Measurements from ENCODE around the gene LPP. TPM values are rescaled to one million over a fixed set of nuclear protein-coding genes. Genes with fewer than 3 reads are reported as not detected.

Gene LPP
- polyA plus RNA-seq, 1 experiment, result 60.0 TPM

DNA sequence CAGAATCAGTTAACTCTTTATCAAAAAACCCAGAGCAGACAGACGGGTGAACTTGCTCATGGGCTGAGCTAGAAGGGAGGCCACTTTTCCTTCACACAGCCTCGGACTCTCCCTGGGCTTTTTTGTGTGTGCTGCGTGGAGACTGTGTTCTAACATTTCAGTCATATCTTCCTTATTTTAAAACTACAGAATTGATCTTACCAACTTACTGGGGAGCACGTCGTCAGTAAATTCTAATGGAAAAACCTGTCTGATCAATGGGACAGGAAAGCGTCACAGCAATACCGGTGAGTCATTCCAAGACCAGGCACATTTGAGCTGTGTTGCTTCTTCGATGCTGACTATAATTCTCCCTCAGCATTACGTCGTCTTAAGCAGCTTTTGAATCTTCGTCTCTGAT, 145.1 kb downstream of the LPP start:
- no peak overlapping the region for H3K4me3 ChIP-seq (ENCODE audit: low read depth, low read length)
- POLR2A ChIA-PET, result no interaction called here
- H3K27me3 ChIP-seq (ENCODE audit: control insufficient read depth, insufficient read depth, low read length), result no peaks in the 10 kb centered on the region
- no peaks in the 10 kb centered on the region for H3K36me3 ChIP-seq (ENCODE audit: control insufficient read depth, insufficient read depth, low read length)
- CTCF ChIA-PET, result interaction anchor here (1.6 kb wide), 1 partner anchor 559 kb away, joined by 3 read pairs; no protein-coding TSS in a partner anchor
- no peak for DNase-seq (ENCODE audit: low read depth)
- TF ChIP-seq, protein P1, sequence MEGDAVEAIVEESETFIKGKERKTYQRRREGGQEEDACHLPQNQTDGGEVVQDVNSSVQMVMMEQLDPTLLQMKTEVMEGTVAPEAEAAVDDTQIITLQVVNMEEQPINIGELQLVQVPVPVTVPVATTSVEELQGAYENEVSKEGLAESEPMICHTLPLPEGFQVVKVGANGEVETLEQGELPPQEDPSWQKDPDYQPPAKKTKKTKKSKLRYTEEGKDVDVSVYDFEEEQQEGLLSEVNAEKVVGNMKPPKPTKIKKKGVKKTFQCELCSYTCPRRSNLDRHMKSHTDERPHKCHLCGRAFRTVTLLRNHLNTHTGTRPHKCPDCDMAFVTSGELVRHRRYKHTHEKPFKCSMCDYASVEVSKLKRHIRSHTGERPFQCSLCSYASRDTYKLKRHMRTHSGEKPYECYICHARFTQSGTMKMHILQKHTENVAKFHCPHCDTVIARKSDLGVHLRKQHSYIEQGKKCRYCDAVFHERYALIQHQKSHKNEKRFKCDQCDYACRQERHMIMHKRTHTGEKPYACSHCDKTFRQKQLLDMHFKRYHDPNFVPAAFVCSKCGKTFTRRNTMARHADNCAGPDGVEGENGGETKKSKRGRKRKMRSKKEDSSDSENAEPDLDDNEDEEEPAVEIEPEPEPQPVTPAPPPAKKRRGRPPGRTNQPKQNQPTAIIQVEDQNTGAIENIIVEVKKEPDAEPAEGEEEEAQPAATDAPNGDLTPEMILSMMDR (IDR thresholded peaks at IDR 0.05; ENCODE audit: insufficient read depth, low read depth, low read length), result no peak

DNA sequence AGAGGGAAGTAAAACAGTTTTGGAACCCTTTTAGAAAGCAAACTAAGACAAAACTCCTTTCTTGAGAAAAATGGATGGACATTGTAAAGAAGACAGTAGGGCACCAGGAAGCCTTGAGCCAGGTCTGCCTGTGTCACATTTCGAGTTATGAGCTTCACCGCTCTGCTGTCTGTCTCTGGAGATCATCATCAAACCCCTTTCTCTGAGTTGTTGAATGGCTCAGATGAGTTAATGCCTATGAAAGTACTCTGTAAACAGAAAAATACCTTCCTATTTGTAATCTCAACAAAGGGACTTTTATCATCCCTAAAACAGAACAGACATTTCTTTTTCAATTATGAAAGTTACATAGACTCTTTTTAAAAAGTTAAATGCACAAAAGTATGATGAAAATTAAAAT, 145.8 kb downstream of the LPP start:
- TF ChIP-seq, protein P1 (IDR thresholded peaks at IDR 0.05; ENCODE audit: insufficient read depth, low read depth, low read length), result no peak
- ChIA-PET CTCF (interaction anchor here (1.6 kb wide), 1 partner anchor 560 kb away, joined by 3 read pairs; no protein-coding TSS in a partner anchor), POLR2A (no interaction called here)
- no peak overlapping the region for H3K4me3 ChIP-seq (ENCODE audit: low read depth, low read length)
- H3K27me3 ChIP-seq (ENCODE audit: control insufficient read depth, insufficient read depth, low read length), result no peaks in the 10 kb centered on the region
- H3K36me3 ChIP-seq (ENCODE audit: control insufficient read depth, insufficient read depth, low read length), result no peaks in the 10 kb centered on the region
- DNase-seq (ENCODE audit: low read depth), result no peak

DNA sequence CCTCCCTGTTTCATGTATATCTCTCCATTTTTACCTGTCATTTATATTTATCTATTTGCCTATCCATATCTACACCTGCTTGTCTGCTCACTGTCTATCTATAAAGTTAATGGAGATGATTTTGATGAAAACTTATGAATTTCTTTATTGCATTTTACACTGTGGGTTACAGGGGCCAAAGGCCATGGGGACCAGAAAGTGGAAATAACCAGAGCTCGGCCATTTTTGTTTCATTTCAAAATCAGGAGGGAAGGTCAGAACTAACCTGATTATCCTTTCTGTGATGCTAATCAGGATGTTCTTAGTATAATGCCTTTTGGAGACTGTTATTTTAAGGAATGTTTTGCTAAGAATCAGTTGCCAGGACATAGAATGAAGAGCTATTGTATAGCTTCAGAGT, 147.2 kb downstream of the LPP start:
- DNase-seq (ENCODE audit: low read depth), result no peak
- CTCF ChIA-PET, result interaction anchor here (0.6 to 1.9 kb wide), 2 partner anchors 654 to 850 kb away, joined by 3 to 5 read pairs; no protein-coding TSS in a partner anchor
- no peaks in the 10 kb centered on the region for H3K36me3 ChIP-seq (ENCODE audit: control insufficient read depth, insufficient read depth, low read length)
- no peak overlapping the region for H3K4me3 ChIP-seq (ENCODE audit: low read depth, low read length)
- H3K27me3 ChIP-seq (ENCODE audit: control insufficient read depth, insufficient read depth, low read length), result no peaks in the 10 kb centered on the region
- POLR2A ChIA-PET, result no interaction called here
- TF ChIP-seq, protein P1 (IDR thresholded peaks at IDR 0.05; ENCODE audit: insufficient read depth, low read depth, low read length), result no peak

DNA sequence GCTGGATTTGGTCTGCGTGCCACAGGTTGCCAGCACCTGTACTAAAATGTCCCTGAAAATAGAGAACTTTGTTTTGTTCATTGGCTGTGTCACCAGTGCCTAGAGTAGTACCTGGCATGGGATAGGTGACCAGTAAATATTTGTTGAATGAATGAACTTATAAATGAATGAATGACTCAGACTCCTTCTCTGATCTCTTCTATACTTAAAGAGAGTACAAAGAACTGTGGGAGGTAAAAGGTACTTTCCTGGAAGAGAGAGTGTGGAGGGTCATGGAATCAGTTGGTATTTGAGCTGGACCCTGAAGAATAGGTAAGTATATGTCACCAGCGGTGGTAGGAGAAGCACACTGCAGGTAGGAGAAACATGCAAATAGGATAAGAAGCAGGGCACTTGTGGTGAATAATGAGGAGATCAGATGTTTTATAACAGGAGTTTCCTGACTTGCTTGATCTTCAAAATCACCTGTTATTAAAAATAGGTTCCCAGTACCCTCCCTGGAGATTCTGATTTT, 149.4 kb downstream of the LPP start:
- TF ChIP-seq, protein P1 (IDR thresholded peaks at IDR 0.05; ENCODE audit: insufficient read depth, low read depth, low read length), result no peak
- POLR2A ChIA-PET, result no interaction called here
- no peak overlapping the region for H3K4me3 ChIP-seq (ENCODE audit: low read depth, low read length)
- H3K27me3 ChIP-seq (ENCODE audit: control insufficient read depth, insufficient read depth, low read length), result no peaks in the 10 kb centered on the region
- H3K36me3 ChIP-seq (ENCODE audit: control insufficient read depth, insufficient read depth, low read length), result no peaks in the 10 kb centered on the region
- DNase-seq (ENCODE audit: low read depth), result no peak
- CTCF ChIA-PET, result no interaction called here

DNA sequence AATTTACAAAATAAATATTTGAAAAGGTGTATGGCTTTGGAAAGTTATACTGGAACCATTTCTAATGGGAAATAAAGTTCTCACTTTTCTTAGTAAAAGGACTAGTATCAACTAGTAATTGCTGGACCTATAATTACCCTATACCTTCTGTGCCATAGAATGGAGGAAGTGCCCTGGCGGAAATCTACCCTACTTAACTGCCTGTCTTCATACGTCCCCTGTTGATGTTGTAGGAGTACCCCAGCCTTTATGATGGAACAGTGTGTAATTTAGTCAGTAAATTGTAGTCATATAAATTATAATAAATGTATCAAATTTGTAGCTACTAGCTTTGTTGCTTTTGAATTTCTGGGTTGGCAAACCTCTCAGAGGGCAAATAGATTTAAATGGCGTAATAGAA, 149.9 kb downstream of the LPP start:
- POLR2A ChIA-PET, result no interaction called here

More for the DNA sequence above, 149.9 kb downstream of the LPP start:
- Histone ChIP-seq H3K4me3 (ENCODE audit: low read depth, low read length) (no peak overlapping the region), H3K36me3 (ENCODE audit: control insufficient read depth, insufficient read depth, low read length) (no peaks in the 10 kb centered on the region), H3K27me3 (ENCODE audit: control insufficient read depth, insufficient read depth, low read length) (no peaks in the 10 kb centered on the region)
- no peak for DNase-seq (ENCODE audit: low read depth)
- TF ChIP-seq, protein P1 (IDR thresholded peaks at IDR 0.05; ENCODE audit: insufficient read depth, low read depth, low read length), result no peak
- CTCF ChIA-PET, result no interaction called here
